H9 (cell line): Measurements from ENCODE around the gene LPP. TPM values are rescaled to one million over a fixed set of nuclear protein-coding genes. Genes with fewer than 3 reads are reported as not detected.

ENCODE experiments used
- DNase-seq: peaks from one replicate; pipeline ENCODE4 v3.0.0-alpha.2; 2017
- H2AFZ ChIP-seq: one replicate; pipeline ENCODE4 v1.6.1; 2013; ENCODE audit warnings: mild to moderate bottlenecking, low read length, control low read depth, moderate library complexity
- H2AK5ac ChIP-seq: 2 replicates; pipeline ENCODE4 v1.6.1; 2013; ENCODE audit warnings: low read length, control low read depth, mixed read lengths; ENCODE audit not compliant: insufficient read length
- H2BK120ac ChIP-seq: one replicate; pipeline ENCODE4 v1.6.1; 2013; ENCODE audit warnings: low read depth, mild to moderate bottlenecking, low read length, control low read depth, inconsistent platforms; ENCODE audit not compliant: poor library complexity, severe bottlenecking
- H2BK12ac ChIP-seq: 2 replicates; pipeline ENCODE4 v1.6.1; 2013; ENCODE audit warnings: low read length, control low read depth, mixed read lengths, low read depth; ENCODE audit not compliant: insufficient read length
- H2BK15ac ChIP-seq: 2 replicates; pipeline ENCODE4 v1.6.1; 2013; ENCODE audit warnings: low read depth, low read length, control low read depth
- H2BK20ac ChIP-seq: one replicate; pipeline ENCODE4 v1.6.1; 2013; ENCODE audit warnings: low read depth, mild to moderate bottlenecking, low read length, control low read depth, inconsistent platforms; ENCODE audit not compliant: poor library complexity, severe bottlenecking
- H2BK5ac ChIP-seq: 2 replicates; pipeline ENCODE4 v1.6.1; 2013; ENCODE audit warnings: low read length, control low read depth, mixed read lengths; ENCODE audit not compliant: insufficient read length
- H3K14ac ChIP-seq: 2 replicates; pipeline ENCODE4 v1.6.1; 2013; ENCODE audit warnings: low read length, control low read depth; ENCODE audit not compliant: insufficient read depth
- H3K18ac ChIP-seq: 2 replicates; pipeline ENCODE4 v1.6.1; 2013; ENCODE audit warnings: low read depth, mild to moderate bottlenecking, mixed read lengths, low read length, control low read depth; ENCODE audit not compliant: insufficient read length
- H3K23ac ChIP-seq: 2 replicates; pipeline ENCODE4 v1.6.1; 2013; ENCODE audit warnings: low read length, control low read depth, mixed read lengths, low read depth; ENCODE audit not compliant: insufficient read length
- H3K23me2 ChIP-seq: 2 replicates; pipeline ENCODE4 v1.6.1; 2013; ENCODE audit warnings: low read depth, mild to moderate bottlenecking, mixed read lengths, low read length, control low read depth; ENCODE audit not compliant: insufficient read length, poor library complexity, severe bottlenecking
- H3K27ac ChIP-seq: 2 replicates; pipeline ENCODE4 v1.5.1; 2013; ENCODE audit warnings: low read length, control low read depth, mixed read lengths, low read depth; ENCODE audit not compliant: insufficient read length
- H3K27me3 ChIP-seq: 2 replicates; pipeline ENCODE4 v1.6.1; 2013; ENCODE audit warnings: low read length, control low read depth, inconsistent platforms; ENCODE audit not compliant: insufficient read depth
- H3K4ac ChIP-seq: 2 replicates; pipeline ENCODE4 v1.6.1; 2013; ENCODE audit warnings: low read depth, mild to moderate bottlenecking, control low read depth, inconsistent platforms, low read length, moderate library complexity
- H3K4me1 ChIP-seq: 2 replicates; pipeline ENCODE4 v1.6.1; 2013; ENCODE audit warnings: low read length, control low read depth, inconsistent platforms; ENCODE audit not compliant: insufficient read depth
- H3K4me2 ChIP-seq: 2 replicates; pipeline ENCODE4 v1.6.1; 2013; ENCODE audit warnings: low read length, control low read depth, mixed read lengths; ENCODE audit not compliant: insufficient read length, insufficient read depth
- H3K56ac ChIP-seq: 2 replicates; pipeline ENCODE4 v1.6.1; 2013; ENCODE audit warnings: low read depth, mild to moderate bottlenecking, mixed read lengths, low read length, control low read depth; ENCODE audit not compliant: insufficient read length
- H3K79me1 ChIP-seq: 2 replicates; pipeline ENCODE4 v1.6.1; 2013; ENCODE audit warnings: low read depth, mild to moderate bottlenecking, moderate library complexity, low read length, control low read depth, inconsistent platforms; ENCODE audit not compliant: insufficient read depth, poor library complexity, severe bottlenecking
- H3K79me2 ChIP-seq: 2 replicates; pipeline ENCODE4 v1.6.1; 2013; ENCODE audit warnings: low read length, control low read depth, inconsistent platforms; ENCODE audit not compliant: insufficient read depth
- H3K9ac ChIP-seq: 2 replicates; pipeline ENCODE4 v1.6.1; 2013; ENCODE audit warnings: low read length, control low read depth, mixed read lengths; ENCODE audit not compliant: insufficient read length; ENCODE audit errors: extremely low read depth
- H3K9me3 ChIP-seq: one replicate; pipeline ENCODE4 v1.6.1; 2013; ENCODE audit warnings: low read depth, low read length, inconsistent platforms; ENCODE audit not compliant: control insufficient read depth
- H3T11ph ChIP-seq: one replicate; pipeline ENCODE4 v1.6.1; 2013; ENCODE audit warnings: mild to moderate bottlenecking, low read length, control low read depth, inconsistent platforms
- H4K20me1 ChIP-seq: one replicate; pipeline ENCODE4 v1.6.1; 2013; ENCODE audit not compliant: control insufficient read depth, insufficient read length, insufficient read depth
- H4K5ac ChIP-seq: 2 replicates; pipeline ENCODE4 v1.6.1; 2013; ENCODE audit warnings: low read depth, mild to moderate bottlenecking, mixed read lengths, low read length, control low read depth; ENCODE audit not compliant: insufficient read length
- H4K8ac ChIP-seq: replicated peaks from 2 replicates; pipeline ENCODE4 v1.6.1; 2013; ENCODE audit warnings: low read length, control low read depth, mixed read lengths, low read depth; ENCODE audit not compliant: insufficient read length
- H4K91ac ChIP-seq: 2 replicates; pipeline ENCODE4 v1.6.1; 2013; ENCODE audit warnings: low read depth, mild to moderate bottlenecking, moderate library complexity, mixed read lengths, low read length, control low read depth; ENCODE audit not compliant: insufficient read length
- H3K27ac Mint-ChIP-seq, 3 experiments: 2 replicates in 2 of 3; 3 replicates in 1 of 3; pipeline ENCODE4 v1.8.0; 2020 to 2021; ENCODE audit warnings: mixed read lengths in 3 of 3, mild to moderate bottlenecking in 1 of 3, moderate library complexity in 1 of 3
- H3K27me3 Mint-ChIP-seq: 2 replicates; pipeline ENCODE4 v1.8.0; 2021; ENCODE audit warnings: low read depth, mild to moderate bottlenecking, moderate library complexity, mixed read lengths
- H3K36me3 Mint-ChIP-seq, 3 experiments: 2 replicates in 2 of 3; 3 replicates in 1 of 3; pipeline ENCODE4 v1.8.0; 2020 to 2021; ENCODE audit warnings: low read depth in 3 of 3, mixed read lengths in 3 of 3; ENCODE audit not compliant: insufficient read depth in 1 of 3
- H3K4me1 Mint-ChIP-seq, 2 experiments: 2 replicates each; pipeline ENCODE4 v1.8.0; 2020; ENCODE audit warnings: mixed read lengths in 2 of 2
- H3K4me3 Mint-ChIP-seq, 2 experiments: 2 replicates in 1 of 2; 3 replicates in 1 of 2; pipeline ENCODE4 v1.8.0; 2020 to 2021; ENCODE audit warnings: mild to moderate bottlenecking in 2 of 2, mixed read lengths in 2 of 2, moderate library complexity in 1 of 2
- H3K9me3 Mint-ChIP-seq, 2 experiments: 2 replicates in 1 of 2; 3 replicates in 1 of 2; pipeline ENCODE4 v1.8.0; 2020; ENCODE audit warnings: mild to moderate bottlenecking in 2 of 2, mixed read lengths in 2 of 2, moderate library complexity in 1 of 2
- CTCF ChIP-seq: fragments of 200-600 bp; sonication (generic); conservative IDR thresholded peaks from 3 replicates; pipeline ENCODE4 v1.8.0; 2021; ENCODE audit warnings: antibody characterized with exemption, mild to moderate bottlenecking
- WGBS: extraction: QIAGEN DNeasy Blood & Tissue Kit; methylation state at CpG from one replicate; pipeline ENCODE4 v1.1.7; 2013; ENCODE audit warnings: missing lambda C conversion rate, low lambda C conversion rate, mixed read lengths; ENCODE audit not compliant: insufficient read length; ENCODE audit errors: extremely low coverage; 5-methylcytosine and 5-hydroxymethylcytosine counted together
- total RNA-seq: library from RNA; stranded (reverse); gene quantifications from 2 replicates; pipeline ENCODE4 v1.2.1, GENCODE V29; 2021

Gene LPP
- total RNA-seq, 1 experiment from 2014 or later = 64.6 TPM

DNA sequence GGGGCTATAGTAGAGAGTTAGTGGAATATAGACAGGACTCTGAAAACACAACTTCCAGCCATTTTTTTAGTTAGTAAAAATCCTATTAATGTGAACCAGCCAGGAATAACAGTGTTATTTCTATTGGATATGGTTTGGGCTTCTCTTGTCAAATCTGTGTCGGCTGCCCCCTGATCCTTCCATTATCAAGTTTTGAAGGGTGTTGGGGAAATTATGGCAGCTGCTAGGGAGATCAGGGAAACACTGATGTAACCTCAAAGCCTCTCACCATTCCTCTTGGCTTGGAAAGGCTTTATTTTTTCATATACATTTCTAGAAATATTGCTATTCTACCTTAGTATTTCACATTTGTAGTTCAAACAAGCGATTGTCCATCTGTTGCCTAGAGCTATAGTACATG is 724.1 kb downstream of the LPP start:
- H3K4me2 ChIP-seq = no peak overlapping the region
- no peak overlapping the region for H3K23ac ChIP-seq
- no peak overlapping the region for H3T11ph ChIP-seq
- DNase-seq = no peak
- H2AFZ ChIP-seq = no peak overlapping the region
- H4K5ac ChIP-seq = no peak overlapping the region
- Mint-ChIP-seq H3K4me1 (peaks cover 4 to 5% of the 10 kb centered on the region in 2 experiments; a peak in 3 of 4 replicates), H3K27ac (no peak overlapping the region), H3K36me3 (0 out of 7 replicates have a peak, but pooled peaks cover 0 to 6% (median 0%) of the 10 kb centered on the region in 3 experiments), H3K4me3 (no peak overlapping the region), H3K27me3 (no peaks in the 10 kb centered on the region), H3K9me3 (no peaks in the 10 kb centered on the region; a peak in 1 of 5 replicates)
- no peaks in the 10 kb centered on the region for H3K79me1 ChIP-seq
- H4K8ac ChIP-seq = no peak overlapping the region
- no peak overlapping the region for H2BK120ac ChIP-seq
- no peak overlapping the region for H3K9ac ChIP-seq
- no peaks in the 10 kb centered on the region for H3K4me1 ChIP-seq
- no peak overlapping the region for H4K91ac ChIP-seq
- H4K20me1 ChIP-seq = no peaks in the 10 kb centered on the region
- no peak overlapping the region for H2AK5ac ChIP-seq
- WGBS = no CpG with 5 or more reads among the region's 2 CpGs
- H3K56ac ChIP-seq = no peak overlapping the region
- H2BK20ac ChIP-seq = no peak overlapping the region
- no peak overlapping the region for H3K4ac ChIP-seq
- no peak overlapping the region for H3K14ac ChIP-seq
- H3K27ac ChIP-seq = no peak overlapping the region
- H3K27me3 ChIP-seq = no peaks in the 10 kb centered on the region
- H2BK12ac ChIP-seq = no peak overlapping the region
- H3K23me2 ChIP-seq = no peaks in the 10 kb centered on the region
- H3K18ac ChIP-seq = no peak overlapping the region
- no peak for TF ChIP-seq CTCF
- no peak overlapping the region for H2BK5ac ChIP-seq
- H3K9me3 ChIP-seq = no peaks in the 10 kb centered on the region
- no peaks in the 10 kb centered on the region for H3K79me2 ChIP-seq
- no peak overlapping the region for H2BK15ac ChIP-seq
